Activated CD4-positive, alpha-beta T cell treated with anti-CD3 and anti-CD28 coated beads, Interleukin-2, amount 50 U/mL, for 1 hour (primary cell): ENCODE results near the gene VEGFC.

Experiments
- DNase-seq: peaks from one replicate; pipeline ENCODE4 v3.0.0-alpha.2; 2020

Gene VEGFC

GRCh38 chr4:176760471-176760870, 32.3 kb downstream of the VEGFC start:
- DNase-seq, result no peak

- no peak for DNase-seq
Measured at GRCh38 chr4:176758731-176759130, 34.0 kb downstream of the VEGFC start.

- no peak for DNase-seq
Measured at GRCh38 chr4:176758323-176758722, 34.4 kb downstream of the VEGFC start.

GRCh38 chr4:176755613-176756012, 37.1 kb downstream of the VEGFC start:
- DNase-seq, result no peak

- no peak for DNase-seq
Measured at GRCh38 chr4:176755001-176755400, 37.7 kb downstream of the VEGFC start.

GRCh38 chr4:176753049-176753448, 39.7 kb downstream of the VEGFC start:
- DNase-seq, result no peak

GRCh38 chr4:176752191-176752749, 40.5 kb downstream of the VEGFC start:
- DNase-seq, result no peak

GRCh38 chr4:176751061-176751460, 41.7 kb downstream of the VEGFC start:
- no peak for DNase-seq

- DNase-seq, result no peak
Measured at GRCh38 chr4:176746846-176747245, 45.9 kb downstream of the VEGFC start.

- no peak for DNase-seq
Measured at GRCh38 chr4:176745902-176746301, 46.8 kb downstream of the VEGFC start.

- DNase-seq, result no peak
Measured at GRCh38 chr4:176744091-176744490, 48.6 kb downstream of the VEGFC start.

- no peak for DNase-seq
Measured at GRCh38 chr4:176742211-176742610, 50.5 kb downstream of the VEGFC start.

- no peak for DNase-seq
Measured at GRCh38 chr4:176741253-176741652, 51.5 kb downstream of the VEGFC start.

GRCh38 chr4:176735300-176735699, 57.4 kb downstream of the VEGFC start:
- no peak for DNase-seq

GRCh38 chr4:176734461-176734860, 58.3 kb downstream of the VEGFC start:
- DNase-seq, result no peak

- DNase-seq, result no peak
Measured at GRCh38 chr4:176729489-176729888, 63.2 kb downstream of the VEGFC start.

GRCh38 chr4:176726803-176727202, 65.9 kb downstream of the VEGFC start:
- DNase-seq, result no peak

GRCh38 chr4:176721459-176721858, 71.3 kb downstream of the VEGFC start:
- no peak for DNase-seq

- no peak for DNase-seq
Measured at GRCh38 chr4:176718881-176719280, 73.8 kb downstream of the VEGFC start.

GRCh38 chr4:176717237-176717636, 75.5 kb downstream of the VEGFC start:
- no peak for DNase-seq

GRCh38 chr4:176709417-176709816, 83.3 kb downstream of the VEGFC start:
- no peak for DNase-seq

- no peak for DNase-seq
Measured at GRCh38 chr4:176708771-176709311, 83.9 kb downstream of the VEGFC start.

GRCh38 chr4:176690716-176691115, 102.0 kb downstream of the VEGFC start:
- no peak for DNase-seq

GRCh38 chr4:176680668-176681180, 112.0 kb downstream of the VEGFC start:
- no peak for DNase-seq

- no peak for DNase-seq
Measured at GRCh38 chr4:176676901-176677300, 115.8 kb downstream of the VEGFC start.
